22Rv1 (cell line): ENCODE results near the gene RAB11A.
A peak's percentile ranks its signal among the peaks of the same experiment; 100 is the strongest.

ENCODE experiments used
- CTCF ChIP-seq: fragments of 450-650 bp; IDR thresholded peaks from 2 replicates; pipeline ENCODE4 v1.5.1; 2017; ENCODE audit warnings: mild to moderate bottlenecking
- ZFX ChIP-seq: fragments of 450-650 bp; IDR thresholded peaks from 2 replicates; pipeline ENCODE4 v1.6.1; 2017; ENCODE audit warnings: antibody characterized with exemption, borderline replicate concordance

GRCh38 chr15:65869126-65869953 lies at the start of gene RAB11A:
- TF ChIP-seq CTCF: peak; percentile 30
- TF ChIP-seq ZFX: no peak
